Stimulated activated CD4-positive, alpha-beta T cell treated with anti-CD3 and anti-CD28 coated beads, TNF-alpha, amount 100 ng/mL, for 4 hours (primary cell): ENCODE measurements around the gene LYPLAL1.

ENCODE experiments used
- DNase-seq, 3 experiments: peaks; one replicate each; pipeline ENCODE4 v3.0.0-alpha.2; 2020; ENCODE audit warnings: low read depth in 3 of 3

LYPLAL1 gene

DNA sequence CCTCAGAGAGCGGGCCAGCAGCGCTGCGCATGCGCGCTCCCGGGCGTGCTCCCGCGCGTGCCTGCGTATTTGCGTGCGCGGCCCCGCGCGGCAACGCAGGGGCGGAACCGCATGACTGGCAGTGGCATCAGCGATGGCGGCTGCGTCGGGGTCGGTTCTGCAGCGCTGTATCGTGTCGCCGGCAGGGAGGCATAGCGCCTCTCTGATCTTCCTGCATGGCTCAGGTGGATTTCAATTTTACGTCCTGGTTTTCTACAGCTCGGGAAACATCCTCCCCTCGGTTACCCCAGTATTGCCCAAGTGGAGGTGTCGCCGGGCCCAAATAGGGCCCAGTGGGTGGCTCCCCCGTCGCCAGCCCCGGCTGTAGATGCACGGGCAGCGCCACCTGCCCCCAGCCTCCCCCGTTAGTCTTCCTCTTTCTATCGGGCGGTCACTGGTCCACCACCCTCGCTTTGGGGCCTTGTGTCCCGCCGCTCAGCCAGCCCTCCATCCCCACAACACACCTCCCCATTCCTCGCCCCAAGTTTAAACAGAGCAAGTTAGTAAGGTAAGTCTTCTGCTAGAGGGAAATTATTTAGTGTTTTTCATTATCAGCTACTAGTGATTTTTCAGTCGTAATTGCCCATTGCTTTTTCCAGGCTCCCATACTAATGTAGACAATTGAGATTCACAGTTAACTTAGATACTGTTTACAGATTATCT lies at the start of gene LYPLAL1:
Gene LYPLAL1 (plus strand): TSS at position 121 of the 702 bp plus-strand sequence. CDS start 13 bp downstream, at position 134.
- peak; percentile 78 to 79 (median 79) for DNase-seq

GRCh38 chr1:219124163-219124562 lies 49.5 kb upstream of the LYPLAL1 start:
- DNase-seq = no peak

DNA sequence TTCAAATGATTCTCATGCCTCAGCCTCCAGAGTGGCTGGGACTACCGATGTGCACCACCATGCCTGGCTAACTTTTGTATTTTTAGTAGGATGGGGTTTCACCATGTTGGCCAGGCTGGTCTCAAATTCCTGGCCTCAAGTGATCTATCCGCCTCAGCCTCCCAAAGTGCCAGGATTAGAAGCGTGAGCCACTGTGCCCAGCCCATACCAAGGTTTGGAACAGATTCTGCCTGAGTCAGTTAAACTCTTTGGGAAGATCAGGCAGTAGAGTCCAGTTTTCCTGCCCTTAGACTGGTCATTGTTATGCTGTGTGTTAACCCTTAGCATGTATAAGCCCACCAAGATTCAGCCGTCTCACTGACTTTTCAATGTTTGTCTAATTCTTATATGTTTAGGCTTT lies 48.3 kb upstream of the LYPLAL1 start:
- no peak for DNase-seq

DNA sequence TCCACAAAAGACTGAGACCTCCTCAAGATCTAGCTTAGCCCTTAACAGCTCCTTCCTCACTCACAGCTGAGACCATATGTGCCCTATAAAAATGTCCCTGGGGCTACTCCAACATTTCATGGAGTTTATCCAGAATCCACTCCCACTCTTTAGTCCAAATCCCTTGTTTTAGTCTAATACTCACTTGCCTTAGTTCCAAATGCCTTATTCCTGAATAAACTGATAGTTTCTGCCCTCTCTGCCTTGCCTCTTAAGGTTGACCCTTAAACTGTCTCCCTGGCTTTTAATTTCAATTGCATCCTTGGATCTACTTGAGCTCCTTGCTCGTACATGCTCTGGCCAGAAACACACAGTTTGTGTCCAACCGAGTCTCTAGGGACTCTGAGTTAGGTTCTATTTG lies 47.3 kb upstream of the LYPLAL1 start:
- DNase-seq = no peak

DNA sequence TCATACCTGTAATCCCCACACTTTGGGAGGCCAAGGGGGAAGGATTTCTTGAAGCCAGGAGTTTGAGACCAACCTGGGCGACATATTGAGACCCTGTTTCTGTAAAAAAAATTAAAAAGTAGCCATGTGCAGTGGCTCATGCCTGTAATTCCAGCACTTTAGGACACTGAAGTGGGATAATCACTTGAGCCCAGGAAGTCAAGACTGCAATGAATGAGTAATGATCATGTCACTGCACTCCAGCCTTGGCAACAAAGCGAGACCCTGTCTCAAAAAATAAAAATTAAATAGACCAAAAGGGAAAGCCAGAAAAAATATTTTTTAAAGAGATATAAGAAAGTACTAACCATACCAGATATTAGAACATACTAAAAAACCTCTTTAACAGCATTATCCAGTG lies 44.7 kb upstream of the LYPLAL1 start:
- no peak for DNase-seq

GRCh38 chr1:219130366-219130935 lies 43.2 kb upstream of the LYPLAL1 start:
- no peak for DNase-seq

GRCh38 chr1:219132939-219133338 lies 40.7 kb upstream of the LYPLAL1 start:
- DNase-seq = no peak

DNA sequence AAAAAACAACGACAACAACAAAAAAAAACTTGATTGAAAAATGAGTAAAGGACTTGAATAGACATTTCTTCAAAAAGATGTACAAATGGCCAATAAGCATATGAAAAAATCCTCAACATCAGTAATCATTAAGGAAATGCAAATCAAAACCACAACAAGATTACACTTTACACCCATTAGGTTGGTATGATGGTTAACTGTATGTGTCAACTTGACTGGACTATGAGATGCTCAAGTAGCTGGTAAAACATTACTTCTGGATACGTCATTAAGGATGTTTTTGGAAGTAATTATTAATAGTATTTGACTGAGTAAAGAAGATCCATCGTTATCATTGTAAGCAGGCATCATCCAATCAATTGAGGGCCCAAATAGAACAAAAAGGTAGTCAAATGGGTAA lies 34.9 kb upstream of the LYPLAL1 start:
- no peak for DNase-seq

- DNase-seq = no peak
Measured at GRCh38 chr1:219140303-219140877, 33.3 kb upstream of the LYPLAL1 start.

DNA sequence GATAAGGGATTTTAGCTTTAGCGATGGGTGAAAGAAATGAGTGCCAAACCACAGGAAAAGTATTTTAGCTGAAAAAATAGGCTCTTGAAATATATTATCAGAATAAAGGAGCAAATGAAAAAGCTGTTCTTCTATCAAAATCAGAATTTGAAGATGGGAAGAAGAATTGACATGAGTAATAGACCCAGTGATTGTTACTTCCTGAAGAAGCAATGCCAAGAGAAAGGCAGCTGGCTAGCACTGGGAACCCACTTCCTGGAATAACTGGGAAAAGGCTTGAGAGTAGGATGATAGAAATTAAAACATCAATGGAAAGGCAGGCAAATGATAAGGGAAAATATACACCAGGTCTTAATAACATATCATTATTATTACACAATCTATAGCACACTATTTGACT lies 29.9 kb upstream of the LYPLAL1 start:
- DNase-seq = no peak

DNA sequence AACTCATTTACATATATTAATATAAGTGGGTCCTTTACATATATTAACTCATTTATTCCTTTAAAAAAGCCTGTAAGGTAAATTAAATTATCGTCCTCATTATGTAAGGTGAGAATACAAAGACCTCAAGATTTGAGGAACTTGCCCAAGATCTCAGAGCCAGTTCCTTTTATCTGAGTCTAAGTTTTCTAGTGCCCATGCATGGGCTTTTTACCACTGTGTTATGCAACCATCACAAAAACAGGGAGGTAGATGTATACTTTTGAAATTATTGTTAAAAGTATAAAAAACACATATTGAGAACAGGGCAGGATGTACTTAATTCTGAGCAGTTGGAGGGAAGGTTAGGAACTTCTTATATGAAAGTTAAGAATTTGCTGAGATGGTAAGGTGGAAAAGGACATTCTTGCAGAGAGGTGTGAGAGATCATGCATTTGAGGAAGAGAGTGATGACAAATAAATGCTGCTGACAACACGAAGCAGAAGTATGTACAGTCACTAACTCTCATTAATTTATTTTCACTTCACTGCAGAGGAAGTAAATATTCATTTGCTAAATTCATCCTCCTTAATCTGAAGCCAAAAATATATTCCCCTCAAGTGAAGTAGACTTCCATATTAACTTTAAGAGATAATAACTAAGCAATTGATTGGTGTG lies 28.9 kb upstream of the LYPLAL1 start:
- DNase-seq = no peak

DNA sequence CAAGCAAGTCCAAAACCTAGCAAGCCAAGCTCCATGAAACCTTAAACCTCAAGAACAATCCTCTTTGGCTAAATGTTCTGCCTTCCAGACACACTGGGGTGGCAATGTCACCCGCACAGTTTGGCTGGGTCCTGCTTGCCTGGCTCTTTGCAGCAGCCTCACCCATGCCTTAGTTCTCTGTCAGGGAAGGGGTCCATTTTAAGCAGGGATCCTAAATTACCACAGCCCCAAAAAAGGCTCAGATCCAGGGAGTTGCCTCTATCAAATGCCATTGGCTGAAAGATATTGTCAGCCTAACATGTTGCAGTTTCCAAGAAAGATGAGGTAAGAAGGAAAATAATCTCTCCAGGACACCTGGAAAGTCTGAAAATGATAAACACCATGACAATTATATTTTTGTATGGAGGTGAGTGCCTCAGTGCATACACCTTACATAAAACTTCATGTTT lies 26.1 kb upstream of the LYPLAL1 start:
- DNase-seq = no peak

DNA sequence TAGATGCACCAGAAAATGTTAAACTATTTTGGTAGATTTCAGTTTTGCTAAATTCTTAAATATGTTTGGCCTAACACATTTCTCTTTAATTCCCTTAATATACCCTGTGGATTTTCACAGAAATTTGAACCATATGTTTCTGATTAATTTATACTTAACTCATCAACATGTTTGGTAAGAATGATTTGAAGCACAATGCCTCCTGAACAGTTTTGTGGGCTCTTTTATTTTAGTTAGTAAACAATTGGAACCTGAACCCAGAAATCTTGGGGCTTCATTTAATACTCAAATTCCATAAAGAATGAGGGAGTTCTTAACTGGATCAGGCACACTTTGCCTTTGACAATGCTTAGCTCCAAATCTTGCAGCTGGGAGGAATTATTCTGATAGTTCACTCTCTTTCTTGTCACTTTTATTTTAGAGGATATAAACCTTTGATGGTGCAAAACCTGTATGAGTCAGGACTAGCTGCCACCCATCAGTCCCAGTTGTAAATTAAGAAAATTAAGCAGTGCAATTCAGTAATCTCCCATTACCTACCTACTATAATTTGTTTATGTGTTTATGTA lies 24.6 kb upstream of the LYPLAL1 start:
- DNase-seq = no peak

GRCh38 chr1:219149953-219150352 lies 23.7 kb upstream of the LYPLAL1 start:
- DNase-seq = no peak

DNA sequence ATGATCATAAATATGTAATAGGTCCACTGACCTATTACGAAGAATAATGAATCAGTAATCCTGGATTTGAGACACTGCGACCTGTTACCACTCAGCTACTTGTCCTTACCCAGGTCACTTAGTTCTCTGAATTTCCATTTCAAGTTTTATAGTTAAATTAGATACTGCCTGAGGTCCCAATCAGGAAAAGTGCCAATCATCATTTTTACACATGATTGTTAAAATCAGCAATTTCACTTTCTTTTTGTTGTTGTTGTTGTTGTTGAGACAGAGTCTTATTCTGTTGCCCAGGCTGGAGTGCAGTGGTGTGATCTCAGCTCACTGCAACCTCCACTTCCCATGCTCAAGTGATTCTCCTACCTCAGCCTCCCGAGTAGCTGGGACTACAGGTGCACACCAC lies 22.8 kb upstream of the LYPLAL1 start:
- DNase-seq = no peak

DNA sequence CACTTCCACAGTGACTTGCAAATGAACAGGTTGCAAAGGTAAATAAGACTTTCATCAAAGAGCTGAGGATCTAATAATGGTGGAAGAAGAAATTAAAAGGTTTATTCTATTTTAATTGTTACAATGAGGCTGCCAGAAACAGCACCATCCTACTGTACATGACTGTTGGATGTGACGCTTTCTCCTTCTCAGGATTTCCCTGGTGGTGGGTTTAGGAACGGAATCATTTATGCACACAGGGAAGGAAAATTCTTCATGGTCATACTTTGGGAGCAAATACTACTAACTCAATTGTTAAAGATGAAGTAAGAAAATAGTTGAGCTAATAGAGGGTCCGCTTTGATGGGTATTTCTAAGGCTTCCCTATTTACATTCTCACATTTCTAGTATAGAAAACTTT lies 22.2 kb upstream of the LYPLAL1 start:
- DNase-seq = no peak

GRCh38 chr1:219152751-219153150 lies 20.9 kb upstream of the LYPLAL1 start:
- no peak for DNase-seq

DNA sequence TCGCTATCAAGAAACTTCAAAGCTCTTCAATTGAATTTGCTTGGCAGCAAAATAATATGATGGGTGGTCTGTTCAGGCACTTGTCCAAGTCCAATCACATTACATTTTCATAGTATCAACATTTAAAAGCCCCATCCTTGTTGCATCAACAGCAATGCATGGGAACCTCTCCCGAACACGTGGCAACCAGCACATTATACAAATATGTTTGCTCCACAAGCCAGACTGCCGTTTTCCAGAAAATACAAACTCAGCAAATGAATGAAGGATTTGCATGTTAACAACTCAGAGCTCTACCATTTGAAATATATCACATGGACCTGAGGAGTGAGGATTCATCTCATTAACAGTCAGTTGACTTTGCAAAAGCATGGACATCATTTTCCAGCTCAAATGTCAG lies 20.0 kb upstream of the LYPLAL1 start:
- DNase-seq = no peak

- no peak for DNase-seq
Measured at GRCh38 chr1:219155135-219155534, 18.5 kb upstream of the LYPLAL1 start.

GRCh38 chr1:219159946-219160645 lies 13.6 kb upstream of the LYPLAL1 start:
- DNase-seq = no peak

GRCh38 chr1:219160967-219161366 lies 12.7 kb upstream of the LYPLAL1 start:
- DNase-seq = no peak

GRCh38 chr1:219161371-219161770 lies 12.3 kb upstream of the LYPLAL1 start:
- DNase-seq = no peak
